ENCODE data around the gene ZNF296. TPM values are rescaled to one million over a fixed set of nuclear protein-coding genes. Genes with fewer than 3 reads are reported as not detected.

ZNF296 gene
- total and polyA plus RNA-seq, 2 of the 13 experiments (the other 11 are each of a cell fraction or from before 2014, with no cell fraction given) = 0.26 to 0.62 TPM

GRCh38 chr19:45076029-45076850 is at the start of gene ZNF296 (continued):
- peak; percentile 84 for TF ChIP-seq ZFY (CRISPR knock-in tag; IDR thresholded peaks at IDR 0.05)
- TF ChIP-seq NR0B2 (CRISPR knock-in tag; IDR thresholded peaks at IDR 0.05) = peak; percentile 54; the same call in 1 of the 2 replicates
- TF ChIP-seq HMGXB4 (CRISPR knock-in tag; IDR thresholded peaks at IDR 0.05; ENCODE audit: borderline replicate concordance in 1 of 2, low read depth in 1 of 2) = peak in 1 of 2 experiments; percentile 43; a peak in 2 of 4 replicates
- peak; percentile 61 for TF ChIP-seq ARID5B (CRISPR knock-in tag; IDR thresholded peaks at IDR 0.05)
- peak; percentile 93 for TF ChIP-seq ARNT2 (CRISPR knock-in tag; IDR thresholded peaks at IDR 0.05; ENCODE audit: low read depth)
- TF ChIP-seq MIER3 (CRISPR knock-in tag; IDR thresholded peaks at IDR 0.05; ENCODE audit: borderline replicate concordance) = peak; percentile 19; the same call in 1 of the 2 replicates
- peak; percentile 84 for TF ChIP-seq RXRA (CRISPR knock-in tag; IDR thresholded peaks at IDR 0.05)
- TF ChIP-seq KLF13 (CRISPR knock-in tag; IDR thresholded peaks at IDR 0.05) = no peak
- TF ChIP-seq ZHX2 (IDR thresholded peaks at IDR 0.05; ENCODE audit: low read depth) = no peak
- TF ChIP-seq ZHX2 (CRISPR knock-in tag; IDR thresholded peaks at IDR 0.05; ENCODE audit: borderline replicate concordance) = peak; percentile 69
